ENCODE data around the gene CATSPER1. TPM values are rescaled to one million over a fixed set of nuclear protein-coding genes. Genes with fewer than 3 reads are reported as not detected.

Gene CATSPER1
- total RNA-seq, 1 experiment from 2014 or later: 2.4 TPM

- no peaks in the 10 kb centered on the region; the same call in 1 of the 2 replicates for H4K20me1 ChIP-seq (ENCODE audit: insufficient read depth)
- peak overlapping the region; percentile 87 for H3K27ac ChIP-seq (ENCODE audit: low read depth, low read length)
- no peaks in the 10 kb centered on the region for H3K27me3 ChIP-seq (ENCODE audit: insufficient read depth, low read length)
- H3K4me1 ChIP-seq (ENCODE audit: control insufficient read depth in 1 of 2, insufficient read depth in 2 of 2, low read length in 2 of 2): peaks cover 22 to 49% of the 10 kb centered on the region in 2 experiments
- RAD21 ChIA-PET (ENCODE audit: low non-redundant PET in 1 of 2, low total read pairs in 2 of 2, uncharacterized antibody in 2 of 2, unreplicated experiment in 2 of 2): no interaction called here
- H3K4me2 ChIP-seq (ENCODE audit: low read length): peak overlapping the region; percentile 85
- BruUV-seq (replicated peaks): no TSS peak
- H3K79me2 ChIP-seq (ENCODE audit: insufficient read depth, low read length): peaks cover 59% of the 10 kb centered on the region
- peak overlapping the region; percentile 93 for H3K9ac ChIP-seq (ENCODE audit: low read length)
- H3K4me3 ChIP-seq (replicated peaks in 1 of 2; ENCODE audit: low read depth in 1 of 2, low read length in 2 of 2): peak overlapping the region; percentile 98 to 100
- H3K9me3 ChIP-seq (ENCODE audit: control insufficient read depth in 1 of 2, insufficient read depth in 1 of 2, low read depth in 1 of 2, low read length in 2 of 2): no peaks in the 10 kb centered on the region
- TF ChIP-seq SRF (IDR thresholded peaks at IDR 0.05; ENCODE audit: low read depth) (no peak), SIN3A (IDR thresholded peaks at IDR 0.05; ENCODE audit: low read depth) (no peak), EZH2phosphoT487 (IDR thresholded peaks at IDR 0.05; ENCODE audit: borderline replicate concordance) (no peak), CBX3 (IDR thresholded peaks at IDR 0.05; ENCODE audit: low read depth) (no peak), RAD21 (IDR thresholded peaks at IDR 0.05; ENCODE audit: low read depth) (no peak), EGR1 (IDR thresholded peaks at IDR 0.05; ENCODE audit: low read depth) (no peak), EZH2 (IDR thresholded peaks at IDR 0.05) (no peak), TCF7L2 (IDR thresholded peaks at IDR 0.05; ENCODE audit: borderline replicate concordance, extremely low read depth, insufficient read depth, insufficient read length) (no peak), ZFX (IDR thresholded peaks at IDR 0.05) (no peak), CEBPB (IDR thresholded peaks at IDR 0.05; ENCODE audit: low read depth) (no peak)
- TF ChIP-seq, protein P1, sequence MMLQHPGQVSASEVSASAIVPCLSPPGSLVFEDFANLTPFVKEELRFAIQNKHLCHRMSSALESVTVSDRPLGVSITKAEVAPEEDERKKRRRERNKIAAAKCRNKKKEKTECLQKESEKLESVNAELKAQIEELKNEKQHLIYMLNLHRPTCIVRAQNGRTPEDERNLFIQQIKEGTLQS (IDR thresholded peaks at IDR 0.05): no peak
- TF ChIP-seq, protein P2, sequence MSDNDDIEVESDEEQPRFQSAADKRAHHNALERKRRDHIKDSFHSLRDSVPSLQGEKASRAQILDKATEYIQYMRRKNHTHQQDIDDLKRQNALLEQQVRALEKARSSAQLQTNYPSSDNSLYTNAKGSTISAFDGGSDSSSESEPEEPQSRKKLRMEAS (IDR thresholded peaks at IDR 0.05): no peak
- CTCF ChIA-PET: interaction anchor here (1.4 to 1.5 kb wide), 2 partner anchors 19 to 48 kb away, joined by 6 to 8 read pairs; partner anchors contain the start of gene SF3B2
- H2AFZ ChIP-seq (ENCODE audit: low read depth, low read length, poor library complexity, severe bottlenecking): no peak overlapping the region
- no peaks in the 10 kb centered on the region for H3K9me2 ChIP-seq (ENCODE audit: insufficient read depth)
- POLR2A ChIA-PET: interaction anchor here (1.3 to 1.6 kb wide), 3 partner anchors 9 to 144 kb away, joined by 3 to 17 read pairs (median 7); partner anchors contain the start of genes CST6, MUS81 and SF3B2
- H3K36me3 ChIP-seq (ENCODE audit: control insufficient read depth in 1 of 2, insufficient read depth in 2 of 2, low read length in 2 of 2): peaks cover 25 to 45% of the 10 kb centered on the region in 2 experiments
- intact Hi-C loops (cut with micrococcal nuclease): no loop called here
- DNase-seq (ENCODE audit: low read depth, low spot score) (no peak), ATAC-seq (no peak)
These were observed 23.0 kb downstream of the CATSPER1 start for GRCh38 chr11:66003291-66003690.

Data from HCT116 (cell line).